HG03378 (cell line): ENCODE measurements around the gene ADAMTS15.

Source experiments
- ATAC-seq: cut with Tn5 transposase; IDR thresholded peaks from one replicate; pipeline ENCODE4 v1.9.1; 2021; ENCODE audit warnings: mild to moderate bottlenecking, moderate library complexity; ENCODE audit not compliant: unreplicated experiment

The ADAMTS15 gene

DNA sequence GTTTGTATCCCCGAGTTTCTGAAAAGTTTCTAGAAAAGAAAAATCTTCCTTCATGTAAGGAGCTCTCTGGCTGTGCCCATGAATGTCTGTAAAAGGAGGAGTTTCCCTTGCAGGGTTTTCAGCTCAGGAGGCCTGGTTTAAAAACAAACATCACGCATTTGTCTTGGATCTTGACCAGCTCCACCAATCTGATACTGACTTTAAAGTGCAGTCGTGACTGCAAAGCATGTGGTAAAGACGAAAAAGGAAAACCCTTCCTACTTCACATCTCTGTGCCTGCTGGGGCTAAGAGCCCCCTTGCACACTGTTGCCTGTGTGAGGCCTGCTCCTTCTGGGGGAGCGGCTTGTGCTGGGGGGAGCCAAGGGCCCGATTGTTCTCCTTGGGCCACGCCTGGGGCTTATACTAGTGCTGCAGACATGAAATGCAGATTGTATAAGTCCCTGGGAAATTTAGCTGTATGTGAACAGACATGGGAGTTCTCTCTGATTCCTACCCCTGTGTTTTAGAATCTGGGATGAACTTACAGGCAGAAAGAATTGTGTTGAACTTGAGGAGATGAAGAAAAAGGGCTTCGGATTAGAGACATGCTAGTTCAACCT, 62.1 kb downstream of the ADAMTS15 start:
- ATAC-seq = no peak

GRCh38 chr11:130511765-130512164, 63.3 kb downstream of the ADAMTS15 start:
- ATAC-seq = no peak

DNA sequence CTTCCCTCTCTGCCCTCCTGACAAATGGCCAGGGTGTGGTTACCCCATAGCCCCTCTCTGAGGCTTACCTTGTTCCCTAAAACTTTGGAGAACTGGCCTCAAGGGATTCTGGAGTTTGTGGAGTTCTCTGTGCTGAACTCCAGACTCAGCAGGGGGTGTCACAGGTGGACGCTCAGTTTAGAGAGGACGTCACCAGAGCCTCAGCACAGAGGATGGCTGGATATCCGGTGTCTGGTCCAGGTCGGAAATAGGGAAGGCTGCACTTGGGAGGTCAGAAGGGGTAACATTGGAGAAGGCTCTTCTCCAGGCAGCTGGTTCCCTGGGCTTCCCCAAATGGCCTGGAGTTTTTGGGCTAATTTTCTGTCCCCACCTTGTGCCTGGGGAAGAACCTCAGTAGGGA, 64.2 kb downstream of the ADAMTS15 start:
- no peak for ATAC-seq

DNA sequence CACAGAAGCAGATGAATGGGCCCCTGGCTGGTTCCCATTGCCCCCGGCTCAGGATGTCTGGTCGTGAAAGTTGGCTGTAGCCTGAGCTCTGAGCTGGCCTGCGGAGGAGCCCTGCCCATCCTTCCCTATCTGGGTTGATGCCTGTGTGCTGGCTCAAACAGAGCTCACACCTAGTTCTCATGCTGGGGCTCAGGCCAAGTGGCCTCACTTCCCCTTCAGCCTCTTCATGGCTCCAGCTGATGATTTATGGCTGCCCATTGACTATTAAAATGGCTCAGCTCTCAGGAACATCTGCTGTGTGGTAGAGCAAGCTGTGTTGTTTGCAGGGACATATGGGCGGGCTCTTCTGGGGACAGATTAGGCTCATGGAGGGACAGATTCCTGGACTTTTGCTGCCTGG, 64.7 kb downstream of the ADAMTS15 start:
- no peak for ATAC-seq

GRCh38 chr11:130514316-130514715, 65.9 kb downstream of the ADAMTS15 start:
- no peak for ATAC-seq

DNA sequence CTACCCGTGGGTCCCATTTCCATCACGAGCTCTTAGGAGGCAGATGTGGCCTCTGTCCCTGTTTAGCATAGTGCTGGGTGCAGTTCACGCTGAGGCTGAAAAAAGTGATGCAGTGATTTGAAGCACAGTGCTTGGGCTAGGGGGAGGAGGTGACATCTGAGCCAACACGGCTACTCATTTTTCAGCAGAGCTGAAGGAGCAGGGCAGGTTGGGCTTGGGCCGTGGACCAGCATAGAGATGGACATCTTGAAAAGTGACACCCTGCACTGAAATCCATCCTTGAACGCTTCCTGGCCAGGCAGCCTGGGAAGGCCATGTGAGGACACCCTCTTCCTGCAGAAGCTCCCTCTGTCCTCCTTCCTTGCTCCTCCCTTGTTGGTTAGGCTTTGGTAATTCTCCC, 66.4 kb downstream of the ADAMTS15 start:
- ATAC-seq = no peak

DNA sequence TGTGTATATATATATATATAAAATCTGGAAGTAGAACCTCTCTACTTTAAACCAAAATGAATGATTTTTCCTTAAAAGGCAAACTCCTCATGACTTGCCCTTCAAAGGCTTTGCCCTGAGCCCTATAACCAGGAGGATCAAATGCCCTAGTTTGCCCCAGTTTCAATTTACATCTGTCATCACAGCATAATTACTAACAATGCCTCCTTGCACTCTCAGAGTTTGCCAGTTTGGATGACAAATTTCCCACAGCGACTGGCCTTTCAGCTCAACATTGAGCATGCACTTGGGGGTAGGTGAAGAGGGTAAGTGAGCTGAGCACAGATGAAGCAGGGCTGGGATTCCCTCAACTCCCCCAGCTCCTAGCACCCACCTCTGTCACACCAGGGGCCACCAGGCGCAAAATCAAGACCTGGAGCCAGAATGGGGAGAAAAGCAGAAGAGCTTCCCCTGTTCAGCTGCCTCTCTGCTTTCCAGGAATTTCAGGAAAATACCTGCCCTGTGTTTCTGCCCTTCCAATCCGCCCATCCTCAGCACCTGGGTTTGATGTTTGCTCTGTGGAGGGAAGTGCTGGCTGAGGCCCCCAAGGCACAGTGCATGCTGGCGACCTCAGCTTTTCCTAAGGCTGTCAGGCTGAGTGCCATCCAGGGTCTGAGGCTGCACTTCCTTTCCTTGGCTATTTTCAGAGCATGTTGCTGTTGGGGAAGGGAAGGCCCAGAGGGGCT, 67.5 kb downstream of the ADAMTS15 start:
- ATAC-seq = no peak

DNA sequence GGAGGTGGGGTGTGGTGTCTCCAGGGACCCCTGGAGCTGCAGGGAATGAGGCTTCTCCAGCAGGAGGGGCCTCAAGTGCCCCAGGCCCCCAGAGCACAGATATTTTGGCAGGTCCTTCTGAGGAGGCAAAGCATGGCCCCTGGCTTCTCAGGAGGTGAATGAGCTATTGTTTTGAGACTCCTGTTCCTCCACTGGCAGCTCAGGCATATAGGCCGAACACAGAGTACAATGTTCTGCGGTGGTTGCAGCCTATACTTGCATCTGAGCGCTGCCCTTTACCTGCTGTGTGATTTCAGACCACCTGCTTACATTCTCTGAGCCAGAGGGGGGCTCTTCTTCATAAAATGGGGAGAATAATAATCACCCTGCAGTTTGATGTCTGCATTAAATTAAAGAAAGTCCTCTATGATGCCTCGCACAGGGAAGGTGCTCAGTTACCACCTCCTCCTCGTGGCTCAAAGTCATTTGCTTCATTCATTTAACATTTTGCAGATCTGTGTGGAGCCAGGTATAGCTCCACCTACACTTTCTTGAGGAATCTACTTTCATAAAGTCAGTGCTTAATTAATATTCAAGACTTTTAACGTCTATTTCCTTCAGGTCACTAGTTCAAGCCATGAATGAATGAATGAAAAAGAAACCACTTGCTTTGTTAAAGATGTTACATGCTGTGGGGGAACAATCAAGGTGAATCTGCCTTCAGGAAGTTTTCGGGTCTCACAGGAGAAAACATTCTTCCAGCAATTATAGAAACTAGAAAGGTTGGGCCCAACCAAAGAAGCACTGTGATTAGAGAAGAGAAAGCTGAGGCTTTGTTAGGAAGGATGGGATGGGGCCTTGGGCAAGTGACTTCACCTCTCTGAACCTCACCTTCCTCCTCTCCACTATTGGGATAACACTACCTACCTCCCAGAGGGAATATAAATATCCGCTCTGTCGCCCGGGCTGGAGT, 68.4 kb downstream of the ADAMTS15 start:
- no peak for ATAC-seq

- ATAC-seq = no peak
Observed at GRCh38 chr11:130518164-130518680, 69.8 kb downstream of the ADAMTS15 start.

DNA sequence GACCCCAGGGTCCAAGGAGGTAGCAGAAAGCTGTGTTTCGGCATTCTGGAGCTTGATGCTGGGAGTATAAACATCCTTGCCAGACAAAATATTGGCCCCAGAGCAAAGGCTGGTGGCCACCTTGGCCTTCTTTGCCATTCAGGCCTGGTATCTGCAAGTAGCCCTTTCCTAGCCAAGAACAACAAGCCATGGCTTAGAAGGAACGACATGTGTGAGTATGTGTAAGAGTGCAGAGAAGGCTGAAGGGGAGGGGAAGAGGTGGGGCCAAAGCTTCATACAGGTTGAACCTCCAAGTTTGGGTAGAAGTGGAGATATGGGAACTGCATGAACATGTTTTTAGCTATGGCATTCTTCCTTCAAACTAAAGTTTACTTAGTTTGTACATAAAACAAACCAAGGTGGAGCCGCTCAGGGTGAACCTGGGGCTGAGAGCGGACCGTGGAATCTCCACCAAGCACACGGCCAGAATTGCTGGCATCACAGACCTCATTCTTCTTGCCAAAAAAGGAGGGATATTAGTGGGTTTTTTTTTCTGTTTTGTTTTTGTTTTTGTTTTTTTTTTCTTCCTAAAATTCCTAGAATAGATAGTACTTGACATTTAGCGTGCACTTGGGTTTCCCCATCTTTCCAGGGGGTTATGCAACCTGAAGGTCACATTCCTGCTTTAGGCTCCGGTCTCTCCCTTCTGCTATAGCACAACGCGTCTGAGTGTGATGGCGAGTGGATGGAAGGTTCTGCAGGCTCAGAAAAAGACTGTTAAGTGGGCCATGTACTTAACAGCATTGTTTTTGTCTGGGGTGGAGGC, 70.9 kb downstream of the ADAMTS15 start:
- ATAC-seq = no peak

GRCh38 chr11:130520271-130520671, 71.8 kb downstream of the ADAMTS15 start:
- ATAC-seq = no peak

GRCh38 chr11:130522284-130522961, 74.0 kb downstream of the ADAMTS15 start:
- no peak for ATAC-seq

GRCh38 chr11:130523166-130523565, 74.7 kb downstream of the ADAMTS15 start:
- ATAC-seq = no peak

DNA sequence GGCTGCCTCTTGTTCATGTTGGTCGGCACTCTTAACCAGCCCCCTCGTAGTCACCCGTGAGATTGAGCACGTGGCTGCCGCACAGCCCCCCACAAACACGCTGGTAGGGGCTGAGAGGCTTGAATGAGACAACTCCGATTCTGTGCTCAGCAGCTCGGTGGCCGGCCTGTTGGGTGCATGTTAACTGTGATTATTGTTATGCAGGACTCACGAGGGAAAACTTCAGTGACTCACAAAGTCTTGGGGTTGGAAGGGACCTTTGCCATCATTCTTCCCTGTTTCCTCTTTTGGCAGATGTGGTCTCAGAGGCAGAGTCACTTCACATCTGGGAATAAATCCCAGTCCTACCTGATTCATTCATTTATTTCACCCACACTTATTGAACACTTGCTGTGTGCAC, 75.2 kb downstream of the ADAMTS15 start:
- ATAC-seq = no peak

DNA sequence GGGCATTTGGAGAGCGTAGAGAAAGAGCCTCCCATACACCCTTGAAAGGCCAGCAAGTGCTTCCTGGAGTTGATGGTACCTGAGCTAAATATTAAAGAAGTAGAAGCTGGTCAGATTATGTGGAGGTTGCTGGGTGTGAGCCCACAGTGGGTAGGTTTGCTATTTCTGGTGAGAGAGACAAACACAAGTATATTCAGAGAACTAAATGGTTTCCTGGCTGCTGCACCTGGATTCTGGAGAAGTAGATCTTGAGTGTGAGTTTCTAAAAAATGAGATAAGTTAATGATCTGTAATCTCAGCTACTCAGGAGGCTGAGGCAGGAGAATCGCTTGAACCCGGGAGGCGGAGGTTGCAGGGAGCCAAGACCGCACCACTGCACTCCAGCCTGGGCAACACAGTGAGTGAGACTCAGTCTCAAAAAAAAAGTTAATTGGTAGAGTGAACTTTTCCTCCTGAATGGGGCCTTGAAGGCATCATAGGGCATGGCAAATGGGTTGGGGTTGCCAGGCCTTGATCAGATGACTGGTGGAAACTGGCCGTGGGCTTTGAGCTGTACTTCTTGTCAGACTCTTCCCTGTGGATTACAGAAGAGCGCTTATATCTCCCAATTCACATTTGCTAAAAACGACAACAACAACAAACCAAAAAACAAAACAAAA, 75.8 kb downstream of the ADAMTS15 start:
- no peak for ATAC-seq

DNA sequence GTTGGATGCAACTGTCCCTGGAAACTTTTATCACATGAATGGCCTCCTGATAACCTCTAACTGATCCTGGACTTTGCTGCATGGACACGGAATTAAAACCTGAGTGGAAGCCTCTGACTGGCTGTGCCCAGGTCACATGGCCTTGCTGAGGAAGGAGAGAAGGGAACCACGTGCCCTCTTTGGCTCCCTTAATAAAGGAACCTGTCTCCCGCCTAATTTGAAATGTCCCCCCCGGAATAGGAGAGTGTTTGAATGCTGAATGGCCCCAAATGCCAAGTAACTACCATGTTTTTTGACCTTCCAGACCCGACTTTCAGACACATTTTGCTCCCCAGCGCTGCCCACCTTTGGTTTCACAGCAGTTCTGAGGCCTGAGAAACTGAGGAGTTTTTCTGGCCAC, 76.9 kb downstream of the ADAMTS15 start:
- no peak for ATAC-seq
